IMR-90 (cell line): ENCODE data around the gene SLC13A5. TPM values are rescaled to one million over a fixed set of nuclear protein-coding genes. Genes with fewer than 3 reads are reported as not detected.

Experiments used
- ATAC-seq: fragments of 200-7000 bp; cut with Tn5 transposase; 2 replicates; pipeline ENCODE4 v1.9.1; 2020; ENCODE audit warnings: low read depth, mild to moderate bottlenecking, moderate library complexity
- BruUV-seq: library from RNA; stranded (reverse); fragments of 400-500 nt; replicated peaks from 2 replicates; lab custom pipeline; 2021; lab: Mats Ljungman, UMichigan
- CTCF ChIA-PET: fragments of 300-600 bp; formaldehyde crosslinking; extraction: SDS; loops from one replicate; lab custom pipeline; 2021; ENCODE audit warnings: antibody characterized with exemption; lab: Yijun Ruan, JAX
- POLR2A ChIA-PET: fragments of 300-600 bp; sonication (Branson Sonifier 250); formaldehyde crosslinking; loops from one replicate; lab custom pipeline; 2022; ENCODE audit warnings: antibody characterized with exemption; ENCODE audit not compliant: unreplicated experiment; lab: Charles Lee
- DNase-seq: peaks from one replicate; pipeline ENCODE4 v3.0.0; 2013
- H2AFZ ChIP-seq: replicated peaks from 2 replicates; pipeline ENCODE3; 2013; ENCODE audit warnings: low read length, mild to moderate bottlenecking; ENCODE audit not compliant: poor library complexity
- H2AK5ac ChIP-seq: 2 replicates; pipeline ENCODE4 v1.6.1; 2013; ENCODE audit warnings: low read depth, low read length, inconsistent platforms
- H2AK9ac ChIP-seq: replicated peaks from 2 replicates; pipeline ENCODE3; 2013; ENCODE audit warnings: mild to moderate bottlenecking, low read depth, low read length, moderate library complexity; ENCODE audit not compliant: poor library complexity
- H2BK120ac ChIP-seq: 2 replicates; pipeline ENCODE4 v1.6.1; 2013; ENCODE audit warnings: low read depth, low read length, inconsistent platforms
- H2BK15ac ChIP-seq: 3 replicates; pipeline ENCODE4 v1.6.1; 2013; ENCODE audit warnings: low read depth, low read length, inconsistent platforms
- H2BK20ac ChIP-seq: 2 replicates; pipeline ENCODE4 v1.6.1; 2013; ENCODE audit warnings: low read depth, mild to moderate bottlenecking, inconsistent platforms, low read length, moderate library complexity
- H2BK5ac ChIP-seq: 2 replicates; pipeline ENCODE4 v1.6.1; 2013; ENCODE audit warnings: mild to moderate bottlenecking, low read depth, low read length, inconsistent platforms; ENCODE audit not compliant: poor library complexity, severe bottlenecking
- H3K14ac ChIP-seq: replicated peaks from 2 replicates; pipeline ENCODE4 v1.6.1; 2013; ENCODE audit warnings: low read depth, low read length, inconsistent platforms
- H3K18ac ChIP-seq: 2 replicates; pipeline ENCODE4 v1.6.1; 2013; ENCODE audit warnings: low read depth, low read length, control low read depth
- H3K23ac ChIP-seq: 2 replicates; pipeline ENCODE4 v1.6.1; 2013; ENCODE audit warnings: low read depth, low read length, inconsistent platforms
- H3K27ac ChIP-seq: 2 replicates; pipeline ENCODE4 v1.5.1; 2013; ENCODE audit warnings: mild to moderate bottlenecking, control low read depth, low read length; ENCODE audit not compliant: insufficient read depth
- H3K27me3 ChIP-seq: 2 replicates; pipeline ENCODE4 v1.6.1; 2013; ENCODE audit warnings: low read length; ENCODE audit not compliant: control insufficient read depth, insufficient read depth
- H3K36me3 ChIP-seq: 2 replicates; pipeline ENCODE4 v1.6.1; 2013; ENCODE audit warnings: low read length, mixed read lengths; ENCODE audit not compliant: control insufficient read depth, insufficient read depth
- H3K4ac ChIP-seq: 2 replicates; pipeline ENCODE4 v1.6.1; 2013; ENCODE audit warnings: low read depth, low read length, inconsistent platforms
- H3K4me1 ChIP-seq: 2 replicates; pipeline ENCODE4 v1.6.1; 2013; ENCODE audit warnings: low read length, mixed read lengths; ENCODE audit not compliant: control insufficient read depth, insufficient read depth
- H3K4me2 ChIP-seq: 2 replicates; pipeline ENCODE4 v1.6.1; 2013; ENCODE audit warnings: low read depth, mild to moderate bottlenecking, control low read depth, low read length, moderate library complexity
- H3K4me3 ChIP-seq: 2 replicates; pipeline ENCODE4 v1.5.1; 2013; ENCODE audit warnings: low read depth, mild to moderate bottlenecking, control low read depth, low read length, moderate library complexity; ENCODE audit not compliant: insufficient read depth
- H3K56ac ChIP-seq: 2 replicates; pipeline ENCODE4 v1.6.1; 2013; ENCODE audit warnings: low read length, inconsistent platforms; ENCODE audit not compliant: insufficient read depth; ENCODE audit errors: extremely low read depth
- H3K79me1 ChIP-seq, 2 experiments: 2 replicates each; pipeline ENCODE4 v1.6.1; 2013; ENCODE audit warnings: low read length in 2 of 2, inconsistent platforms in 1 of 2, low read depth in 1 of 2
- H3K9ac ChIP-seq: 2 replicates; pipeline ENCODE4 v1.6.1; 2013; ENCODE audit warnings: low read depth, low read length, control low read depth
- H3K9me1 ChIP-seq: 2 replicates; pipeline ENCODE4 v1.6.1; 2013; ENCODE audit warnings: low read length, inconsistent platforms; ENCODE audit not compliant: insufficient read depth
- H3K9me3 ChIP-seq: 2 replicates; pipeline ENCODE4 v1.6.1; 2013; ENCODE audit warnings: low read length; ENCODE audit not compliant: control insufficient read depth, insufficient read depth
- H4K20me1 ChIP-seq: 2 replicates; pipeline ENCODE4 v1.6.1; 2013; ENCODE audit warnings: low read length, inconsistent platforms; ENCODE audit not compliant: insufficient read depth
- H4K5ac ChIP-seq: 2 replicates; pipeline ENCODE4 v1.6.1; 2013; ENCODE audit warnings: mild to moderate bottlenecking, low read depth, low read length, control low read depth
- H4K8ac ChIP-seq, 2 experiments: 2 replicates each; pipeline ENCODE4 v1.6.1; 2013; ENCODE audit warnings: low read depth in 2 of 2, low read length in 2 of 2, control low read depth in 1 of 2, inconsistent platforms in 1 of 2
- H4K91ac ChIP-seq: 2 replicates; pipeline ENCODE4 v1.6.1; 2013; ENCODE audit warnings: low read depth, low read length, inconsistent platforms; ENCODE audit not compliant: insufficient read depth
- BHLHE40 ChIP-seq: fragments of 150-350 bp; IDR thresholded peaks from 2 replicates; pipeline ENCODE4 v1.6.1; 2016; ENCODE audit warnings: mild to moderate bottlenecking, low read depth, low read length
- FOS ChIP-seq: fragments of 150-350 bp; IDR thresholded peaks from 2 replicates; pipeline ENCODE4 v1.6.1; 2016; ENCODE audit warnings: low read depth, low read length
- MXI1 ChIP-seq: IDR thresholded peaks from 2 replicates; pipeline ENCODE4 v1.6.1; 2012; ENCODE audit warnings: low read depth, mild to moderate bottlenecking, low read length, moderate library complexity, borderline replicate concordance
- NFE2L2 ChIP-seq: fragments of 150-350 bp; IDR thresholded peaks from 2 replicates; pipeline ENCODE4 v1.6.1; 2016; ENCODE audit warnings: low read depth, mild to moderate bottlenecking, low read length
- RAD21 ChIP-seq: IDR thresholded peaks from 2 replicates; pipeline ENCODE4 v1.6.1; 2012; ENCODE audit warnings: low read length, improper control_type of control experiment
- USF2 ChIP-seq: fragments of 150-350 bp; IDR thresholded peaks from 2 replicates; pipeline ENCODE4 v1.6.1; 2017; ENCODE audit warnings: mild to moderate bottlenecking, antibody characterized with exemption, low read length, low read depth
- WGBS, 2 experiments: methylation state at CpG; one replicate each; pipeline versions ENCODE4 v1.1.5 to v1.1.7; 2013; ENCODE audit warnings: missing lambda C conversion rate in 2 of 2; ENCODE audit not compliant: insufficient read length in 1 of 2; ENCODE audit errors: extremely low coverage in 2 of 2; 5-methylcytosine and 5-hydroxymethylcytosine counted together
- dilution Hi-C: fragments of 300-500 bp; cut with HindIII; formaldehyde crosslinking; loops from one replicate; pipeline ENCODE4 v1.14.3; 2018; ENCODE audit warnings: low sequenced_read_pairs; ENCODE audit not compliant: unreplicated experiment
- in situ Hi-C: fragments of 300-500 bp; cut with MboI; formaldehyde crosslinking; loops from 3 replicates; pipeline ENCODE4 v1.14.3; 2019; ENCODE audit warnings: low sequenced_read_pairs, inconsistent platforms, mixed read lengths
- intact Hi-C: fragments of 100-400 bp; cut with micrococcal nuclease; formaldehyde crosslinking; loops from 2 replicates; pipeline ENCODE4 v1.10.0; 2022
- polyA plus RNA-seq, 3 experiments: library from polyadenylated mRNA; depleted of rRNA; stranded (reverse); fragments of >200 nt; gene quantifications; 2 replicates each; pipeline ENCODE4 v1.2.3, GENCODE V29; 2012; ENCODE audit warnings: low replicate concordance in 1 of 3
- total RNA-seq: library from RNA; depleted of rRNA; stranded (reverse); fragments of >200 nt; gene quantifications from 2 replicates; pipeline ENCODE4 v1.2.3, GENCODE V29; 2012
- TF ChIP-seq, protein P1 (sequence below): conservative IDR thresholded peaks from 2 replicates; pipeline ENCODE4 v1.5.1; 2012; ENCODE audit warnings: mild to moderate bottlenecking, low read depth, low read length, improper control_type of control experiment

Gene SLC13A5
- total and polyA plus RNA-seq, 2 of the 4 experiments (the other 2 are of a cell fraction), result not detected

GRCh38 chr17:6712854-6713129, 377 bp downstream of the SLC13A5 start:
- Histone ChIP-seq H2BK120ac (no peak overlapping the region), H3K9me1 (no peaks in the 10 kb centered on the region), H2BK20ac (no peak overlapping the region), H3K14ac (no peak overlapping the region), H3K9ac (no peak overlapping the region), H3K4me3 (no peak overlapping the region), H3K4me1 (no peaks in the 10 kb centered on the region), H3K4ac (no peak overlapping the region), H3K27me3 (peaks cover 33% of the 10 kb centered on the region), H2AK5ac (no peak overlapping the region), H2BK5ac (no peak overlapping the region), H3K27ac (no peak overlapping the region), H4K8ac (no peak overlapping the region), H4K91ac (no peak overlapping the region), H3K9me3 (peaks cover 3% of the 10 kb centered on the region), H2AFZ (no peak overlapping the region), H3K79me1 (no peaks in the 10 kb centered on the region), H3K18ac (no peak overlapping the region), H2BK15ac (no peak overlapping the region), H2AK9ac (no peak overlapping the region), H3K36me3 (no peaks in the 10 kb centered on the region), H3K4me2 (no peak overlapping the region; the same call in 1 of the 2 replicates), H3K56ac (no peak overlapping the region), H4K20me1 (no peaks in the 10 kb centered on the region), H3K23ac (no peak overlapping the region), H4K5ac (no peak overlapping the region)
- TF ChIP-seq RAD21, result no peak
- no peak for TF ChIP-seq NFE2L2
- no peak for TF ChIP-seq USF2
- TF ChIP-seq, protein P1, sequence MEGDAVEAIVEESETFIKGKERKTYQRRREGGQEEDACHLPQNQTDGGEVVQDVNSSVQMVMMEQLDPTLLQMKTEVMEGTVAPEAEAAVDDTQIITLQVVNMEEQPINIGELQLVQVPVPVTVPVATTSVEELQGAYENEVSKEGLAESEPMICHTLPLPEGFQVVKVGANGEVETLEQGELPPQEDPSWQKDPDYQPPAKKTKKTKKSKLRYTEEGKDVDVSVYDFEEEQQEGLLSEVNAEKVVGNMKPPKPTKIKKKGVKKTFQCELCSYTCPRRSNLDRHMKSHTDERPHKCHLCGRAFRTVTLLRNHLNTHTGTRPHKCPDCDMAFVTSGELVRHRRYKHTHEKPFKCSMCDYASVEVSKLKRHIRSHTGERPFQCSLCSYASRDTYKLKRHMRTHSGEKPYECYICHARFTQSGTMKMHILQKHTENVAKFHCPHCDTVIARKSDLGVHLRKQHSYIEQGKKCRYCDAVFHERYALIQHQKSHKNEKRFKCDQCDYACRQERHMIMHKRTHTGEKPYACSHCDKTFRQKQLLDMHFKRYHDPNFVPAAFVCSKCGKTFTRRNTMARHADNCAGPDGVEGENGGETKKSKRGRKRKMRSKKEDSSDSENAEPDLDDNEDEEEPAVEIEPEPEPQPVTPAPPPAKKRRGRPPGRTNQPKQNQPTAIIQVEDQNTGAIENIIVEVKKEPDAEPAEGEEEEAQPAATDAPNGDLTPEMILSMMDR, result no peak
- TF ChIP-seq MXI1, result no peak
- no peak for TF ChIP-seq FOS
- no peak for TF ChIP-seq BHLHE40
- WGBS, 2 experiments, result 14% methylated on average over 5 of the region's 14 CpGs; no CpG with 5 or more reads in 1 of the 2 experiments
- BruUV-seq, result no TSS peak
- ATAC-seq (no peak), DNase-seq (no peak)
- ChIA-PET POLR2A (no interaction called here), CTCF (interaction anchor here (1.6 kb wide), 1 partner anchor 198 kb away, joined by 3 read pairs; no protein-coding TSS in a partner anchor)
- dilution Hi-C loops (no loop called here), intact Hi-C loops (no loop called here), in situ Hi-C loops (no loop called here)
